Measurements from ENCODE around the gene E2F2. TPM values are rescaled to one million over a fixed set of nuclear protein-coding genes. Genes with fewer than 3 reads are reported as not detected.

Gene E2F2
- total and polyA plus RNA-seq, 2 of the 13 experiments (the other 11 are each of a cell fraction or from before 2014, with no cell fraction given) = 0.65 to 6.6 TPM

GRCh38 chr1:23555986-23556634 is 25.1 kb upstream of the E2F2 start (continued):
- TF ChIP-seq, protein P1, sequence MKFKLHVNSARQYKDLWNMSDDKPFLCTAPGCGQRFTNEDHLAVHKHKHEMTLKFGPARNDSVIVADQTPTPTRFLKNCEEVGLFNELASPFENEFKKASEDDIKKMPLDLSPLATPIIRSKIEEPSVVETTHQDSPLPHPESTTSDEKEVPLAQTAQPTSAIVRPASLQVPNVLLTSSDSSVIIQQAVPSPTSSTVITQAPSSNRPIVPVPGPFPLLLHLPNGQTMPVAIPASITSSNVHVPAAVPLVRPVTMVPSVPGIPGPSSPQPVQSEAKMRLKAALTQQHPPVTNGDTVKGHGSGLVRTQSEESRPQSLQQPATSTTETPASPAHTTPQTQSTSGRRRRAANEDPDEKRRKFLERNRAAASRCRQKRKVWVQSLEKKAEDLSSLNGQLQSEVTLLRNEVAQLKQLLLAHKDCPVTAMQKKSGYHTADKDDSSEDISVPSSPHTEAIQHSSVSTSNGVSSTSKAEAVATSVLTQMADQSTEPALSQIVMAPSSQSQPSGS (CRISPR knock-in tag; IDR thresholded peaks at IDR 0.05) = no peak
- TF ChIP-seq ZNF496 (CRISPR knock-in tag; IDR thresholded peaks at IDR 0.05; ENCODE audit: insufficient replicate concordance) (no peak), SAP130 (CRISPR knock-in tag; IDR thresholded peaks at IDR 0.05; ENCODE audit: low read depth) (peak; percentile 59; the same call in 1 of the 2 replicates), KMT2A (CRISPR knock-in tag; IDR thresholded peaks at IDR 0.05) (0 out of 2 replicates have a peak, but pooled peaks have one; percentile 31), IRX3 (CRISPR knock-in tag; IDR thresholded peaks at IDR 0.05; ENCODE audit: borderline replicate concordance, low read depth) (no peak), CBFB (CRISPR knock-in tag; IDR thresholded peaks at IDR 0.05) (no peak), ZNF780A (CRISPR knock-in tag; IDR thresholded peaks at IDR 0.05) (no peak), ZNF749 (CRISPR knock-in tag; IDR thresholded peaks at IDR 0.05; ENCODE audit: borderline replicate concordance) (no peak), HMGA1 (CRISPR knock-in tag; conservative IDR thresholded peaks at IDR 0.05) (no peak), ZNF709 (CRISPR knock-in tag; IDR thresholded peaks at IDR 0.05) (no peak), ZNF720 (CRISPR knock-in tag; IDR thresholded peaks at IDR 0.05) (no peak), TEAD2 (CRISPR knock-in tag; IDR thresholded peaks at IDR 0.05) (no peak), ARID3A (IDR thresholded peaks at IDR 0.05; ENCODE audit: low read depth, low read length) (no peak), LBX2 (CRISPR knock-in tag; IDR thresholded peaks at IDR 0.05; ENCODE audit: borderline replicate concordance) (no peak), ZNF589 (CRISPR knock-in tag; conservative IDR thresholded peaks at IDR 0.05) (no peak), ZNF180 (CRISPR knock-in tag; IDR thresholded peaks at IDR 0.05; ENCODE audit: borderline replicate concordance, low read depth) (no peak), CHCHD3 (CRISPR knock-in tag; IDR thresholded peaks at IDR 0.05) (no peak)
- TF ChIP-seq, protein P2, sequence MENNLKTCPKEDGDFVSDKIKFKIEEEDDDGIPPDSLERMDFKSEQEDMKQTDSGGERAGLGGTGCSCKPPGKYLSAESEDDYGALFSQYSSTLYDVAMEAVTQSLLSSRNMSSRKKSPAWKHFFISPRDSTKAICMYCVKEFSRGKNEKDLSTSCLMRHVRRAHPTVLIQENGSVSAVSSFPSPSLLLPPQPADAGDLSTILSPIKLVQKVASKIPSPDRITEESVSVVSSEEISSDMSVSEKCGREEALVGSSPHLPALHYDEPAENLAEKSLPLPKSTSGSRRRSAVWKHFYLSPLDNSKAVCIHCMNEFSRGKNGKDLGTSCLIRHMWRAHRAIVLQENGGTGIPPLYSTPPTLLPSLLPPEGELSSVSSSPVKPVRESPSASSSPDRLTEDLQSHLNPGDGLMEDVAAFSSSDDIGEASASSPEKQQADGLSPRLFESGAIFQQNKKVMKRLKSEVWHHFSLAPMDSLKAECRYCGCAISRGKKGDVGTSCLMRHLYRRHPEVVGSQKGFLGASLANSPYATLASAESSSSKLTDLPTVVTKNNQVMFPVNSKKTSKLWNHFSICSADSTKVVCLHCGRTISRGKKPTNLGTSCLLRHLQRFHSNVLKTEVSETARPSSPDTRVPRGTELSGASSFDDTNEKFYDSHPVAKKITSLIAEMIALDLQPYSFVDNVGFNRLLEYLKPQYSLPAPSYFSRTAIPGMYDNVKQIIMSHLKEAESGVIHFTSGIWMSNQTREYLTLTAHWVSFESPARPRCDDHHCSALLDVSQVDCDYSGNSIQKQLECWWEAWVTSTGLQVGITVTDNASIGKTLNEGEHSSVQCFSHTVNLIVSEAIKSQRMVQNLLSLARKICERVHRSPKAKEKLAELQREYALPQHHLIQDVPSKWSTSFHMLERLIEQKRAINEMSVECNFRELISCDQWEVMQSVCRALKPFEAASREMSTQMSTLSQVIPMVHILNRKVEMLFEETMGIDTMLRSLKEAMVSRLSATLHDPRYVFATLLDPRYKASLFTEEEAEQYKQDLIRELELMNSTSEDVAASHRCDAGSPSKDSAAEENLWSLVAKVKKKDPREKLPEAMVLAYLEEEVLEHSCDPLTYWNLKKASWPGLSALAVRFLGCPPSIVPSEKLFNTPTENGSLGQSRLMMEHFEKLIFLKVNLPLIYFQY (CRISPR knock-in tag; IDR thresholded peaks at IDR 0.05; ENCODE audit: borderline replicate concordance) = no peak
- TF ChIP-seq, protein P3, sequence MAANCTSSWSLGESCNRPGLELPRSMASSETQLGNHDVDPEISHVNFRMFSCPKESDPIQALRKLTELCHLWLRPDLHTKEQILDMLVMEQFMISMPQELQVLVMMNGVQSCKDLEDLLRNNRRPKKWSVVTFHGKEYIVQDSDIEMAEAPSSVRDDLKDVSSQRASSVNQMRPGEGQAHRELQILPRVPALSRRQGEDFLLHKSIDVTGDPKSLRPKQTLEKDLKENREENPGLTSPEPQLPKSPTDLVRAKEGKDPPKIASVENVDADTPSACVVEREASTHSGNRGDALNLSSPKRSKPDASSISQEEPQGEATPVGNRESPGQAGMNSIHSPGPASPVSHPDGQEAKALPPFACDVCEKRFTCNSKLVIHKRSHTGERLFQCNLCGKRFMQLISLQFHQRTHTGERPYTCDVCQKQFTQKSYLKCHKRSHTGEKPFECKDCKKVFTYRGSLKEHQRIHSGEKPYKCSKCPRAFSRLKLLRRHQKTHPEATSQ (CRISPR knock-in tag; IDR thresholded peaks at IDR 0.05; ENCODE audit: borderline replicate concordance) = 0 out of 2 replicates have a peak, but pooled peaks have one; percentile 50
- TF ChIP-seq, protein P4, sequence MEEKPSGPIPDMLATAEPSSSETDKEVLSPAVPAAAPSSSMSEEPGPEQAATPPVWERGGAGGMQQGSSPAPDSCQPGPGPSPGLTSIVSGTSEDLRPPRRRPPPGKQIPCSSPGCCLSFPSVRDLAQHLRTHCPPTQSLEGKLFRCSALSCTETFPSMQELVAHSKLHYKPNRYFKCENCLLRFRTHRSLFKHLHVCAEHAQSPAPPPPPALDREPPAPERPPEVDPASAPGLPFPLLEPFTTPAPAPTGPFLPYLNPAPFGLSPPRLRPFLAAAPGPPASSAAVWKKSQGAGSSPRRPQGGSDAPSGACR (CRISPR knock-in tag; IDR thresholded peaks at IDR 0.05) = no peak

All from HepG2 (cell line).